ENCODE data around the gene MCCC1.

Gene MCCC1

DNA sequence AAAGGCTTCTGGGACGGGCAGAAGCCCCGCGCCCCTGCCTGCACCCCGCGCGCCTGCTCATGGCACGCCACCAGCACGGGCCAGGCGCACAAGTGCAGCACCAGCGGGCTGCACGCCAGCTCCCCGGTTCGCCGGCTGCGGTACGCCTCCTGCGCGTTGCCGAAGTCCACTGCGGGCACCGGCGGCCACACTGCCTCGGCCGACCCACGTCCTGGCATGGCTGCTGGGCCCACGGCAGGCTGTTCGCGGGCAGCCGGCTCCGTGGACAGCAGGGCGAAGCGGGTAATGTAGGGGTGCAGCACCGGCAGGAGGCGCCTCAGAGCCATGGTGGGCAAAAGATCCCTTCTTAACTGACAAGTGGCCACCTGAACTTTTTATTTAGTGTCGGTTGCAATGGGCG lies 34.8 kb downstream of the MCCC1 start:
- H3K36me3 ChIP-seq (ENCODE audit: insufficient read depth, low read length) = peaks cover 12% of the 10 kb centered on the region
- no peak overlapping the region for H3K4me3 ChIP-seq (ENCODE audit: low read length)
- H3K9me3 ChIP-seq (ENCODE audit: low read length) = peaks cover 7% of the 10 kb centered on the region
- H3K27me3 ChIP-seq (ENCODE audit: insufficient read depth, low read length) = no peaks in the 10 kb centered on the region
- H3K4me1 ChIP-seq (ENCODE audit: insufficient read depth, low read length) = no peaks in the 10 kb centered on the region
- H2AFZ ChIP-seq (ENCODE audit: low read depth, low read length) = no peak overlapping the region

DNA sequence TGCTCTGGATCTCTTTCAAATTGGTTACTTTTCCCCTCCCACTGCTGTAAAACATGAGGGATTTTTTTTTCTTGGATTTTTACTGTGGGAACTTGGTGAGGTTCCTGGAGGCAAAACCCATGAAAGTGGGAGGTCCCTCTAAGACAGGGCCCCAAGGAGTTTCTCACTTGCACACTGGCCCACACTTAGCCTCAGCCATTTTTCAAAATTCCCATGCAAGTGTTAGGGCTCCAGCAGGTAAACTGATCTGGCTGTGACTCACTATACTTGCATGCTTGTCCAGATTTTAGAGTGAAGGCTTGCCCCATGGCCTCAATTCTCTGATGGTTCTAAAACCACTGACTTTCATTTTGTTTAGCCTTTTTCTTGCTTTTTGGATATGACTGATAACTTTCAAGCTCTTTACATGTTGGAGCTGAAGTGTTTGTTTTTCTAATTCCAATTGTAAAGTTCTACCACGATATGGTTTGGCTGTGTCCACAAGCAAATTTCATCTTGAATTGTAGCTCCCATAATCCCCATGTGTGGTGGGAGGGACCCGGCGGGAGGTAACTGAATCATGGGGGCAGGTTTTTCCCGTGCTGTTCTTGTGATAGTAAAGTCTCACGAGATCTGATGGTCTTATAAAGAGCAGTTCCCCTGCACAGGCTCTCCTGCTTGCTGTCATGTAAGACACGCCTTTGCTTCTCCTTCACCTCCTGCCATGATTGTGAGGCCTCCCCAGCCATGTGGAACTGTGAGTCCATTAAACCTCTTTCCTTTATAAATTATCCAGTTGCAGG lies 37.7 kb downstream of the MCCC1 start:
- H3K9me3 ChIP-seq (ENCODE audit: low read length) = peaks cover 7% of the 10 kb centered on the region
- no peaks in the 10 kb centered on the region for H3K27me3 ChIP-seq (ENCODE audit: insufficient read depth, low read length)
- H3K4me1 ChIP-seq (ENCODE audit: insufficient read depth, low read length) = no peaks in the 10 kb centered on the region
- H3K36me3 ChIP-seq (ENCODE audit: insufficient read depth, low read length) = peaks cover 5% of the 10 kb centered on the region
- H2AFZ ChIP-seq (ENCODE audit: low read depth, low read length) = no peak overlapping the region
- H3K4me3 ChIP-seq (ENCODE audit: low read length) = no peak overlapping the region

DNA sequence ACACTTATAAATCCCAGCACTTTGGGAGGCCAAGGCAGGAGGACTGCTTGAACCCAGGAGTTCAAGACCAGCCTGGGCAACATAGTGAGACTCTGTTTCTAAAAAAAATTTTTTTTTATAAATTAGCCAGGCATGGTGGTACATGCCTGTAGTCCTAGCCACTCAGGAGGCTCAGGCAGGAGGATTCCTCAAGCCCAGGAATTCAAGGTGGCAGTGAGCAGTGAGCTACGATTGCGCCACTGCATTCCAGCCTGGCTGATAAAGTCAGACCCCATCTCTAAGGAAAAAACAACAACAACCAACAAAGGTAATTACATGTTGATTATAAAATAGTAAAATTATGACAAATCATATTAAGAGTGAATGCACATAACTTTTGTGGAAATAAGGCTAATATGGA lies 40.9 kb downstream of the MCCC1 start:
- Histone ChIP-seq H3K4me3 (ENCODE audit: low read length) (no peak overlapping the region), H3K36me3 (ENCODE audit: insufficient read depth, low read length) (peaks cover 5% of the 10 kb centered on the region), H2AFZ (ENCODE audit: low read depth, low read length) (no peak overlapping the region), H3K9me3 (ENCODE audit: low read length) (no peaks in the 10 kb centered on the region), H3K4me1 (ENCODE audit: insufficient read depth, low read length) (no peaks in the 10 kb centered on the region), H3K27me3 (ENCODE audit: insufficient read depth, low read length) (no peaks in the 10 kb centered on the region)

DNA sequence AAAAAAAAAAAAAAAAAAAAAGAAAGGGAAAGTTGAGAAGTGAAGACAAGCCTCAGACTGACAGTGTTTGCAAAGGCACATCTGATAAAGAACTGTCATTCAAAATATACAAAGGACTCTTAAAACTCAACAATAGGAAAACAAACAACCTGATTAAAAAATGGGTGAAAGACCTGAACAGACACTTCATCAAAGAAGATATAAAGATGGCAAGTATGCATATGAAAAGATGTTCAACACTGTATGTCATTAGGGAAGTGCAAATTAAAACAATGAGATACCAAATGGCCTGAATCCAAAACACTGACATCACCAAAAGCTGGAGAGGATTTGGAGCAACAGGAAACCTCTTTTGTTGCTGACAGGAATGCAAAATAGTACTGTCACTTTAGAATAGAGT lies 48.6 kb downstream of the MCCC1 start:
- peaks cover 8% of the 10 kb centered on the region for H3K9me3 ChIP-seq (ENCODE audit: low read length)
- H3K4me1 ChIP-seq (ENCODE audit: insufficient read depth, low read length) = no peaks in the 10 kb centered on the region
- no peak overlapping the region for H2AFZ ChIP-seq (ENCODE audit: low read depth, low read length)
- H3K36me3 ChIP-seq (ENCODE audit: insufficient read depth, low read length) = peaks cover 8% of the 10 kb centered on the region
- H3K4me3 ChIP-seq (ENCODE audit: low read length) = no peak overlapping the region
- no peaks in the 10 kb centered on the region for H3K27me3 ChIP-seq (ENCODE audit: insufficient read depth, low read length)

DNA sequence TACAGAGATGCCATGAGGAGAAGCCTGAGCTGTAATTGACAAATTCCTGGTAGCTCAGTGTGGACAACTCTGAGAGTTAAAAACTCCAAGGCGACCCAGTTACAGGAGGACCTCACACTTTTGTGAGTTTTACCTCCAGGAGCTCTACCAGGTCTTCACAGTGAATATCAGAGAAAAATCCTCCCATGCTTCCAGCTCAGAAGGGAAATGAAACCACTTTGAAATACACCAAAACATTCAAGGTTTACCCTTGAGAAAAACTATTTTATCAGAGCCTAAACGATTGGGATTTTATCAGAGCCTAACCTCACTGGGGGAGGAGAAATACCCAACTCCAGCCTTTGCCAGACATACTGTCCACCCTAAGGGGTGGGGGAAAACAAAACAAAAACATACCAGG lies 52.4 kb downstream of the MCCC1 start:
- no peaks in the 10 kb centered on the region for H3K27me3 ChIP-seq (ENCODE audit: insufficient read depth, low read length)
- H3K9me3 ChIP-seq (ENCODE audit: low read length) = peaks cover 10% of the 10 kb centered on the region
- H3K4me3 ChIP-seq (ENCODE audit: low read length) = no peak overlapping the region
- peaks cover 15% of the 10 kb centered on the region for H3K36me3 ChIP-seq (ENCODE audit: insufficient read depth, low read length)
- no peak overlapping the region for H2AFZ ChIP-seq (ENCODE audit: low read depth, low read length)
- no peaks in the 10 kb centered on the region for H3K4me1 ChIP-seq (ENCODE audit: insufficient read depth, low read length)

DNA sequence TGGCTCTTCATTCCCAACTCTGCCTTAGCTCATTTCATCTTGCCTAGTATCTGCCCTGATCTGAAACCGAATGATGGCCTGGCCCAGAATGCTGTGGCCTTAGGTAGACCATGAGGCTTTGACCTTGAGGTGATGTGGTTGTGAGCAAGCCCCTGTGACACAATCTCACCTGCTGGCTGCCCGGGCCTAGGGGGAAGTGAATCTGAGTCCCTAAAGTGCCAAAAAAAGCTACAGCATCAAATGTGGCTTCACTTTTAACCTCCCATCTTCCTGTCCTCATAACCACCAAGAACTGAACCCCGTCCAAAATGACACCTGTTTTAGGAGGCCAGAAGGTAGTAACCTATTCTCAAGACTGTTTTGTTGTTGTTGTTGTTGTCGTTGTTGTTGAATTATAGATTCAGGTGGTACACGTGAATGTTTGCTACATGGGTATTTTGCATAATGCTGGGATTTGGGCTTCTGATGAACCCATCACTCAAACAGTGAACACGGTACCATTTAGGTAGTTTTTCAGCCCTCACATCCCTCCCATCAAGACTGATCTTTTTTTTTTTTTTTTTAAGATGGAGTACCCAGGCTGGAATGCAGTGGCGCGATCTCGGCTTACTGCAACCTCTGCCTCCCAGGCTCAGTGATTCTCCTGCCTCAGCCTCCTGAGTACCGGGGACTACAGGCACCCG lies 54.6 kb downstream of the MCCC1 start:
- no peak overlapping the region for H3K4me3 ChIP-seq (ENCODE audit: low read length)
- H3K27me3 ChIP-seq (ENCODE audit: insufficient read depth, low read length) = no peaks in the 10 kb centered on the region
- no peak overlapping the region for H2AFZ ChIP-seq (ENCODE audit: low read depth, low read length)
- H3K36me3 ChIP-seq (ENCODE audit: insufficient read depth, low read length) = peaks cover 18% of the 10 kb centered on the region
- H3K4me1 ChIP-seq (ENCODE audit: insufficient read depth, low read length) = no peaks in the 10 kb centered on the region
- peaks cover 3% of the 10 kb centered on the region for H3K9me3 ChIP-seq (ENCODE audit: low read length)

DNA sequence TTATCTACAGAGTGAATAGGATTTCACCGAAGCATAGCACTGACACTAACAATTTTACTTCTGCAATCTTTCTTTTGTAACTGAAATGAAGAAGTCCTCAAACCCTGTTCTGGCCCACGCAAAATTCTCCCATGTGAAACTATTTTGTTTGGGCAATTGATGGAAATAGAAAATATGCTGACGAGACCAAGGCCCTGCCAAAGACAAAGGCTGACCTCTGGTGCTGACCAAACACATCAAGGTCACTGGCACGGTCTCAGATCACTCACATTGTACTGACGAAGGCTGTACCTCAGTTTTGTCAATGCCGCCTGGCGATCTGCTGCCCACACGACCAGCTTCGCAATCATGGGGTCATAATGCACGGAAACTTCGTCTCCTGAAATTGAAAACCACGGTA lies 60.5 kb downstream of the MCCC1 start:
- Histone ChIP-seq H3K27me3 (ENCODE audit: insufficient read depth, low read length) (no peaks in the 10 kb centered on the region), H3K4me3 (ENCODE audit: low read length) (no peak overlapping the region), H3K9me3 (ENCODE audit: low read length) (no peaks in the 10 kb centered on the region), H3K4me1 (ENCODE audit: insufficient read depth, low read length) (no peaks in the 10 kb centered on the region), H3K36me3 (ENCODE audit: insufficient read depth, low read length) (peaks cover 35% of the 10 kb centered on the region), H2AFZ (ENCODE audit: low read depth, low read length) (no peak overlapping the region)

DNA sequence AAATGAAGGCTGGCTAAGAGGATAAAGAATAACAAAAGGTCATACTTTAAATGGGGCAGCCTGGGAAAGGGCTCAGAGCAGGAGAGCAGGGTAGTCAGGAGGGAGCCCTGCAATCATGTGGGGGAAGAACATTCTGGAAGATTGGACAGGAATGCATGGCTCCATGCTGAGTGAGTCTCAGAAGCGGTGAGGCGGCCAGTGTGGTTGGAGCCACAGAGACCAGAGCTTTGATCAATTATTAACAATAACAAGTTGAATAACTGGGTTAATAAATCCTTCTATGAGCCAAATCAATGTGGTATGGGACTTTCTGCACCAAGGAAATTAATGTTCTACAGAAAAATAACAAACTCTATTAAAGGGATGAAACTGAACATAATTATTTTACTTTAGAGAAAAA lies 61.1 kb downstream of the MCCC1 start:
- no peaks in the 10 kb centered on the region for H3K27me3 ChIP-seq (ENCODE audit: insufficient read depth, low read length)
- peaks cover 38% of the 10 kb centered on the region for H3K36me3 ChIP-seq (ENCODE audit: insufficient read depth, low read length)
- H3K4me1 ChIP-seq (ENCODE audit: insufficient read depth, low read length) = no peaks in the 10 kb centered on the region
- no peak overlapping the region for H2AFZ ChIP-seq (ENCODE audit: low read depth, low read length)
- no peaks in the 10 kb centered on the region for H3K9me3 ChIP-seq (ENCODE audit: low read length)
- no peak overlapping the region for H3K4me3 ChIP-seq (ENCODE audit: low read length)

DNA sequence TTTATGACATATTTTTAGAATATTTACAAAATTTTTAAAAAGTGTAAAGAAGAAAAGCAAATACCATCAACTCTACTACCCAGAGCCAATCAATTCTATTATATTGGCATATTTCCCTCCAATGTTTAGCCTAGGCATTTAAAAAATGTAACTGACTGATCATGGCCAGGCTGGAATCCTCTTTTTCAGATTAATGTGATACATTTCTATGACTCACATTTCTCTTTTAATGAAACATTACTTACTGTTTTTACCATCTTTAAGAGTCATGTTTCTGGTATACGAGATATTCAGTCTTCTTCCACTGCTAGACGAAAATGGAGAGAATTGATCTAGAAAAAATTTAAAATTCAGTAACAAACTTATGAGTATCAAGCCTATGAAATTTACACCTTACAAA lies 65.5 kb downstream of the MCCC1 start:
- peaks cover 36% of the 10 kb centered on the region for H3K36me3 ChIP-seq (ENCODE audit: insufficient read depth, low read length)
- H3K9me3 ChIP-seq (ENCODE audit: low read length) = peaks cover 3% of the 10 kb centered on the region
- H3K4me3 ChIP-seq (ENCODE audit: low read length) = no peak overlapping the region
- H3K27me3 ChIP-seq (ENCODE audit: insufficient read depth, low read length) = no peaks in the 10 kb centered on the region
- no peaks in the 10 kb centered on the region for H3K4me1 ChIP-seq (ENCODE audit: insufficient read depth, low read length)
- no peak overlapping the region for H2AFZ ChIP-seq (ENCODE audit: low read depth, low read length)

DNA sequence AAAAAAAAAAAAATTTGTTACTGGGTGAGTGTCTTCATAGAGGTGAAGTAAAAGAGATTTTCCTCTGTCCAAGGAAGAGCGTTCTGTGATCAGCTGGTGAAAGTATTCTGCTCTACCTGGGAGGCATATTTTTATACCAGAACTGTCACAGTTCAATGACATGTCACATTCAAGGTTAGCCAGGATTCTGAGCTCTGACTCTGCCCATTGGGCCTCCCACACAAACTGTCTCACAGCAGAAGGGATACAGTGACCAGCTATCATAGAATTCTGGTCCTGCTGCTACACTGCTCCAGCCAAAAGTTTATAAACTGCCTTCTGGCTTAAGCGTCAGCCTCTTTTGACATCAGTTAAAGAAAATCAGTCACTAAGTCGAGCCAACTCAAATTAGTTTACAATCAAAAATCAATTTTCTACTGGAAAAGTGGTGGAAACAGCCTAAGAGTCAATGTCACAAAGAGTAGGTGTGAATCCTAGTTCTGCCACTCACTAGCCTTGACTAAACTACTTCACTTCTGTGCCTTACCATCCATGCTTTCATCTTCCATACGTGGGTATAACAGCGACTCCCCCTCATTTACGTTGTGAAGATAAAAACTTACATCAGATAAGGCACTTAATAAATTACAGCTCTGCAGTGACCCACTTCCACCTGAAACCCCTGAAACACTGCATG lies 66.3 kb downstream of the MCCC1 start:
- no peak overlapping the region for H2AFZ ChIP-seq (ENCODE audit: low read depth, low read length)
- peaks cover 37% of the 10 kb centered on the region for H3K36me3 ChIP-seq (ENCODE audit: insufficient read depth, low read length)
- H3K4me3 ChIP-seq (ENCODE audit: low read length) = no peak overlapping the region
- no peaks in the 10 kb centered on the region for H3K27me3 ChIP-seq (ENCODE audit: insufficient read depth, low read length)
- H3K9me3 ChIP-seq (ENCODE audit: low read length) = peaks cover 8% of the 10 kb centered on the region
- no peaks in the 10 kb centered on the region for H3K4me1 ChIP-seq (ENCODE audit: insufficient read depth, low read length)

DNA sequence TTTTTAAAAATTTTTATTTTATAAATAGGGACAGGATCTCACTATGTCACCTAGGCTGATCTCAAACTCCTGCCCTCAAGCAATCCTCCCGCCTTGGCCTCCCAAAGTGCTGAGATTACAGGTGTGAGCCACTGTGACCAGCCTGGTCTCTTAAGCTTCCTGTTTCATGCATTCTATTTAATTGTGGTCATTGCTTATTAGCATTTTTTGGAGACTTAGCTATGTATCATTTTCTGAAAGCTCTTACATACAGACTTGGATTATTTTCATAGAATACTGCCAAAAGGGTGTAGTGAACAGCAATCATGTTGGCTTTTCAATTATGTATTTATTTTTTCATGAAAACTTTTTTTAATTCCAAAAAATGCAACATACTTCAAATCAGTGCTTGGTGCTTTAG lies 67.5 kb downstream of the MCCC1 start:
- peaks cover 8% of the 10 kb centered on the region for H3K9me3 ChIP-seq (ENCODE audit: low read length)
- no peaks in the 10 kb centered on the region for H3K4me1 ChIP-seq (ENCODE audit: insufficient read depth, low read length)
- H2AFZ ChIP-seq (ENCODE audit: low read depth, low read length) = no peak overlapping the region
- no peak overlapping the region for H3K4me3 ChIP-seq (ENCODE audit: low read length)
- H3K27me3 ChIP-seq (ENCODE audit: insufficient read depth, low read length) = no peaks in the 10 kb centered on the region
- peaks cover 26% of the 10 kb centered on the region for H3K36me3 ChIP-seq (ENCODE audit: insufficient read depth, low read length)

DNA sequence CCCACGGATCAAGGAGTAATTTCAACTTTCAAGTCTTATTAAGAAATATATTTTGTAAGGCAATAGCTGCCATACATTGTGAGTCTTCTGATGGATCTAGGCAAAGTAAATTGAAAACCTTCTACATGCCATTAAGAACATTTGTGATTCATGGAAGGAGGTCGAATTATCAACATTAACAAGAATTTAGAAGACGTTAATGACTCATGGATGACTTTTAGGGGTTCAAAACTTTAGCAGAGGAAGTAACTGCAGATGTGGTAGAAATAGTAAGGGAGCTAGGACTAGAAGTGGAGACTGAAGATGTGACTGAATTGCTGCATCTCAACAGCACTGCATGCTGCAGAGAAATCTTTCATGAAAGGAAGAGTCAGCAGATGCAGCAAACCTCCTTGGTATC lies 70.9 kb downstream of the MCCC1 start:
- no peak overlapping the region for H3K4me3 ChIP-seq (ENCODE audit: low read length)
- peaks cover 28% of the 10 kb centered on the region for H3K36me3 ChIP-seq (ENCODE audit: insufficient read depth, low read length)
- no peak overlapping the region for H2AFZ ChIP-seq (ENCODE audit: low read depth, low read length)
- H3K4me1 ChIP-seq (ENCODE audit: insufficient read depth, low read length) = no peaks in the 10 kb centered on the region
- H3K27me3 ChIP-seq (ENCODE audit: insufficient read depth, low read length) = no peaks in the 10 kb centered on the region
- H3K9me3 ChIP-seq (ENCODE audit: low read length) = peaks cover 8% of the 10 kb centered on the region

DNA sequence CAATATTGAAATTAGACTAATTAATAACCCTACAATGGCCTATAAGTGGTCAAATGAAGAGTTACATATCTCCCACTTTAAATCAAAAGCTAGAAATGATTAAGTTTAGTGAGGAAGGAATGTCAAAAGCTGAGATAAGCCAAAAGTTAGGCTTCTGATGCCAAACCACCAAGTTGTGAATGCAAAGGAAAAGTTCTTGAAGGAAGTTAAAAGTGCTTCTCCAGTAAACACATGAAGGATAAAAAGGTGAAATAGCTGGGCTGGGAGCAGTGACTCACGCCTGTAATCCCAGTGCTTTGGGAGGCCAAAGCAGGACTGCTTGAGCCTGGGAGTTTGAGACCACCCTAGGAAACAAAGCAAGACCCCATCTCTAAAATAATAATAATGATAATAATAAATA lies 72.0 kb downstream of the MCCC1 start:
- no peak overlapping the region for H2AFZ ChIP-seq (ENCODE audit: low read depth, low read length)
- peaks cover 22% of the 10 kb centered on the region for H3K36me3 ChIP-seq (ENCODE audit: insufficient read depth, low read length)
- H3K4me3 ChIP-seq (ENCODE audit: low read length) = no peak overlapping the region
- no peaks in the 10 kb centered on the region for H3K4me1 ChIP-seq (ENCODE audit: insufficient read depth, low read length)
- no peaks in the 10 kb centered on the region for H3K27me3 ChIP-seq (ENCODE audit: insufficient read depth, low read length)
- peaks cover 8% of the 10 kb centered on the region for H3K9me3 ChIP-seq (ENCODE audit: low read length)
